ENCODE data around the gene RTP2.

RTP2 gene

DNA sequence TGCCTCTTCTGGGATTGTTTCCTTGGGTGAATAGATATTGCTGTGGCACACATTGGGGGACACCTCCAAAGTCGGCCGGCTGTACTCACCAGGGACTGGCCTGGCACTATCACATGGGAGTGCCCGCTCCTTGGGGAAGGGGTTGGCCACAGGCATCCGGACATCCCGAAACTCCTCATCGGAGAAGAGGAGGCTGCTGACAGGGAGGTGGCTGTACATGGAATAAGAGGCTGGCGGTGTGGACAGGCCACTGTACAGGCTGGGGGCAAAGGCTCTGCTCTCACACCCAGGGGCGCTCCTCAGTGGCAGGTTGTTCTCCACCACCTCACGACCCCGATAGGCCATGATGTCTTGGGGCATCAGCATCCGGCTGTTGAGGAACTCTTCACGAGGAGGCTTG, 27.2 kb upstream of the RTP2 start:
- H3K4me1 ChIP-seq (ENCODE audit: control insufficient read depth in 1 of 2, insufficient read depth in 1 of 2, low read depth in 1 of 2, low read length in 1 of 2), result no peaks in the 10 kb centered on the region
- no peaks in the 10 kb centered on the region for H3K27me3 ChIP-seq
- TF ChIP-seq, protein P1, sequence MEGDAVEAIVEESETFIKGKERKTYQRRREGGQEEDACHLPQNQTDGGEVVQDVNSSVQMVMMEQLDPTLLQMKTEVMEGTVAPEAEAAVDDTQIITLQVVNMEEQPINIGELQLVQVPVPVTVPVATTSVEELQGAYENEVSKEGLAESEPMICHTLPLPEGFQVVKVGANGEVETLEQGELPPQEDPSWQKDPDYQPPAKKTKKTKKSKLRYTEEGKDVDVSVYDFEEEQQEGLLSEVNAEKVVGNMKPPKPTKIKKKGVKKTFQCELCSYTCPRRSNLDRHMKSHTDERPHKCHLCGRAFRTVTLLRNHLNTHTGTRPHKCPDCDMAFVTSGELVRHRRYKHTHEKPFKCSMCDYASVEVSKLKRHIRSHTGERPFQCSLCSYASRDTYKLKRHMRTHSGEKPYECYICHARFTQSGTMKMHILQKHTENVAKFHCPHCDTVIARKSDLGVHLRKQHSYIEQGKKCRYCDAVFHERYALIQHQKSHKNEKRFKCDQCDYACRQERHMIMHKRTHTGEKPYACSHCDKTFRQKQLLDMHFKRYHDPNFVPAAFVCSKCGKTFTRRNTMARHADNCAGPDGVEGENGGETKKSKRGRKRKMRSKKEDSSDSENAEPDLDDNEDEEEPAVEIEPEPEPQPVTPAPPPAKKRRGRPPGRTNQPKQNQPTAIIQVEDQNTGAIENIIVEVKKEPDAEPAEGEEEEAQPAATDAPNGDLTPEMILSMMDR (IDR thresholded peaks at IDR 0.05), result no peak
- H3K9me3 ChIP-seq, result peaks cover 12% of the 10 kb centered on the region
- H3K36me3 ChIP-seq, result peaks cover 100% of the 10 kb centered on the region
- no peak overlapping the region for H3K4me3 ChIP-seq (ENCODE audit: low read depth in 1 of 2, low read length in 1 of 2)
- H3K27ac ChIP-seq, result no peak overlapping the region

DNA sequence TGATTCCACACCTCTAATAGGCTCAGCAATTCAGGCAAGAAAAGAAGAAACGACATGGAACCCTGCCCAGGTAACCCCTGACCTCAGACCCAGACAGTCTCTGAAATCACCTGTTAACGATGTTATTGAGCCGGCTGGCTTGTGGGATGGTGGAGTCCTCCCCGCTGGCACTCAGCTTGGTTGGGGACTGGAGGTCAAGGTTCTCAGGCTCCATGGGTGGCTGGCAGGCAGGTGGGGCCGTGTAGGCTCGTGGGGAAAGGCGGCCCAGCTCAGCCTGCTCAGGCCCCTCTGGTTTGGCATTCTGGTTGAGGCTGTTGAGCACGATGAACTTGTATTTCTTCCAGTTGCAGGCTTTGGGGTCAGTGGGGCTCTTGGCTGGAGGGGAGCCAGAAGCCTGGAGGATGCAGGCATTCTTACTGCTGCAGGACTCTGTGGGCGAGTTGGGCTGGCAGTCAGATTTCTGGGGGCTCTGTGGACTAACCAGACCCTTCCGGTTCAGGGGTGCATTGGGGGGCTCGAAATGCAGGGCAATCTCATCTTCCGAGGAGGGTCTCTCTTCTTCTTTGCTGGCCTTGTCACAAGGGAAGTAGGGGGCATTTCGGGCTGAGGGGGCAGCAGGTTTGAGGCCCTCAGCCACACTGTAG, 26.7 kb upstream of the RTP2 start:
- Histone ChIP-seq H3K4me3 (ENCODE audit: low read depth in 1 of 2, low read length in 1 of 2) (no peak overlapping the region), H3K9me3 (peaks cover 12% of the 10 kb centered on the region), H3K27me3 (no peaks in the 10 kb centered on the region), H3K36me3 (peaks cover 100% of the 10 kb centered on the region), H3K27ac (no peak overlapping the region), H3K4me1 (ENCODE audit: control insufficient read depth in 1 of 2, insufficient read depth in 1 of 2, low read depth in 1 of 2, low read length in 1 of 2) (no peaks in the 10 kb centered on the region)
- TF ChIP-seq, protein P1 (IDR thresholded peaks at IDR 0.05), result no peak

DNA sequence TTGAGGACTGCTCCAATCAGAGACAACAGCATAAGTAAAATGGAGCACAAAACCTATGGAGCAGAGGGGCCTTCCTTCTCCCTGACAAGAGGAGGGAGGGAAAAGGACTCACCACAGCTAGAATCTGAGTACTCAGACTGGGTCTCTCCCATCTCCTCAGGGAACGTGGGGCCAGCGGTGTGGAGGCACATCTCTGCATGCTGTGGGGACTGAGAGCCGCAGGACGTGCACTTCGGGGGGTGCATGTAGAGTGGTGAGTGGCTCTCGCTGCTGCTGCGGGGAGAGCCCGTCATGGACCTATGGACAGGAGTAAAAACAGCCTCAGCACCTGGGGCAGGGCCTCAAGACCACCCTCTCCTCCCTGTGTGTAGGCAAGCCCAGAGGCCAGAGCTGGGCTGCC, 25.9 kb upstream of the RTP2 start:
- TF ChIP-seq, protein P1 (IDR thresholded peaks at IDR 0.05), result no peak
- Histone ChIP-seq H3K36me3 (peaks cover 100% of the 10 kb centered on the region), H3K27me3 (no peaks in the 10 kb centered on the region), H3K9me3 (peaks cover 12% of the 10 kb centered on the region), H3K4me3 (ENCODE audit: low read depth in 1 of 2, low read length in 1 of 2) (no peak overlapping the region), H3K27ac (no peak overlapping the region), H3K4me1 (ENCODE audit: control insufficient read depth in 1 of 2, insufficient read depth in 1 of 2, low read depth in 1 of 2, low read length in 1 of 2) (no peaks in the 10 kb centered on the region)

DNA sequence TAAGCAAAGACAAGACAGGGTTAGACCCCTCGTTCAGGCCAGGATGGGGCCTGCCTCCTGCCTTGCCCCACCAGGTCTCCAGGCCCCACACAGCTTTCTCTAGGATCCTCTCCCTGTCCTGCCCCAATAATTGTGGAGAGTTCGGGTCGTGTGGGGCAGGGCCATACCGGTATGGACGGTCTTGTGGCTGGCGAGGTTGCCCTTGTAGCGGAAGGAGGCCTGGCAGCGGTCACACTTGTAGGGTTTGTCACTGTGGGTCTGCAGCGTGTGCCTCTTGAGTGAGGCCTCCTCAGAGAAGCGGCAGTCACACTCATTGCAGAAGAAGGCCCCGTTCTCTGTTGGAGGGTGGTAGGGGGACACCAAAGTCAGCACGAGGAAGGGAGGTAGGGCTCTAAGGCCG, 24.2 kb upstream of the RTP2 start:
- Histone ChIP-seq H3K4me3 (ENCODE audit: low read depth in 1 of 2, low read length in 1 of 2) (no peak overlapping the region), H3K27me3 (no peaks in the 10 kb centered on the region), H3K9me3 (peaks cover 17% of the 10 kb centered on the region), H3K27ac (peak overlapping the region; percentile 24), H3K4me1 (ENCODE audit: control insufficient read depth in 1 of 2, insufficient read depth in 1 of 2, low read depth in 1 of 2, low read length in 1 of 2) (no peaks in the 10 kb centered on the region), H3K36me3 (peaks cover 100% of the 10 kb centered on the region)
- TF ChIP-seq, protein P1 (IDR thresholded peaks at IDR 0.05), result no peak

DNA sequence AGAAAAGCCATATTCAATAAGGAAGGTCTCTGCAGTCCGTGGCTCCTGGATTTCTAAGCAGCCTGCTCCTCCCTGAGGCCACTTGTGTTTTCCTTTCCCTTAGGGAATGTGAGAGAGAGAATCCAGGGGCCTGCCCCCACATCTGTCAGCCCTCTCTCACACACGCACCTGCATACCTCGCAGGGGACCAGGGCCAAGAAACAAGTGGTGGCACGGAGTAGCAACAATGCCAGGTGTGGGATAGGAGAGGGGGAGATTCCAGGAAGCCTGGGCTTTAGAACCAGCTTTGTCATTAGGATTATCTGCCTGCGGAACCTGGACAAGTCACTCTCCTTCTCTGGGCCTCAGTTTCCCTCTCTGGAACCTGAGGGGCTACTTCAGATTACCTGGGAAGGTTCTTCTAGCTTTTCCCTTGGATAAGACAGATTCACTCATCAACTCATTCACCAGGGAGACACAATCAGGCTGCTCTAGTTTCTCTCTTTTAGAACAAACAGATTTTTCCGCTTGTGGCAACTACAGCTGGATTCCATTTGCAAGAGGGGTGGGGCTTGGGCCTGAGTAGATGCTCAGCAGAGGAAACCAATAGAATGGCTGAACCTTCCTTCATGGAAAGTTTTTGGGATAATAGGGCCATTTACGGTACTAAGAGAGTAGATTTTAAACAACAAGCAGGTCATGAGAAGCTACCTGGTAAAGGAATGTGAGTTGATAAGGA, 23.5 kb upstream of the RTP2 start:
- TF ChIP-seq, protein P1 (IDR thresholded peaks at IDR 0.05), result no peak
- Histone ChIP-seq H3K4me1 (ENCODE audit: control insufficient read depth in 1 of 2, insufficient read depth in 1 of 2, low read depth in 1 of 2, low read length in 1 of 2) (no peaks in the 10 kb centered on the region), H3K27ac (peak overlapping the region; percentile 24), H3K36me3 (peaks cover 100% of the 10 kb centered on the region), H3K4me3 (ENCODE audit: low read depth in 1 of 2, low read length in 1 of 2) (no peak overlapping the region), H3K27me3 (no peaks in the 10 kb centered on the region), H3K9me3 (peaks cover 17% of the 10 kb centered on the region)
